ENCODE data around the gene LMF1.

LMF1 gene

GRCh38 chr16:931171-931570 is 39.6 kb downstream of the LMF1 start:
- DNase-seq (ENCODE audit: low read depth): no peak
- no peak overlapping the region for H3K4me3 ChIP-seq (ENCODE audit: low read depth, low read length)
- no peak for TF ChIP-seq CTCF (IDR thresholded peaks at IDR 0.05; ENCODE audit: control insufficient read depth, extremely low read depth, insufficient read depth)

- no peak for DNase-seq (ENCODE audit: low read depth)
- H3K4me3 ChIP-seq (ENCODE audit: low read depth, low read length): no peak overlapping the region
- no peak for TF ChIP-seq CTCF (IDR thresholded peaks at IDR 0.05; ENCODE audit: control insufficient read depth, extremely low read depth, insufficient read depth)
Observed at GRCh38 chr16:930511-930910, 40.3 kb downstream of the LMF1 start.

- TF ChIP-seq CTCF (IDR thresholded peaks at IDR 0.05; ENCODE audit: control insufficient read depth, extremely low read depth, insufficient read depth): no peak
- H3K4me3 ChIP-seq (ENCODE audit: low read depth, low read length): no peak overlapping the region
- no peak for DNase-seq (ENCODE audit: low read depth)
Observed at GRCh38 chr16:930076-930475, 40.7 kb downstream of the LMF1 start.

GRCh38 chr16:929227-930073 is 41.3 kb downstream of the LMF1 start:
- no peak for DNase-seq (ENCODE audit: low read depth)
- TF ChIP-seq CTCF (IDR thresholded peaks at IDR 0.05; ENCODE audit: control insufficient read depth, extremely low read depth, insufficient read depth): no peak
- H3K4me3 ChIP-seq (ENCODE audit: low read depth, low read length): no peak overlapping the region

- no peak for TF ChIP-seq CTCF (IDR thresholded peaks at IDR 0.05; ENCODE audit: control insufficient read depth, extremely low read depth, insufficient read depth)
- no peak overlapping the region for H3K4me3 ChIP-seq (ENCODE audit: low read depth, low read length)
- no peak for DNase-seq (ENCODE audit: low read depth)
Observed at GRCh38 chr16:928526-928925, 42.3 kb downstream of the LMF1 start.

GRCh38 chr16:927931-928330 is 42.9 kb downstream of the LMF1 start:
- no peak overlapping the region for H3K4me3 ChIP-seq (ENCODE audit: low read depth, low read length)
- TF ChIP-seq CTCF (IDR thresholded peaks at IDR 0.05; ENCODE audit: control insufficient read depth, extremely low read depth, insufficient read depth): no peak
- DNase-seq (ENCODE audit: low read depth): no peak

GRCh38 chr16:927406-927805 is 43.4 kb downstream of the LMF1 start:
- no peak overlapping the region for H3K4me3 ChIP-seq (ENCODE audit: low read depth, low read length)
- DNase-seq (ENCODE audit: low read depth): no peak
- TF ChIP-seq CTCF (IDR thresholded peaks at IDR 0.05; ENCODE audit: control insufficient read depth, extremely low read depth, insufficient read depth): no peak

Data from LNCaP clone FGC (cell line).